ENCODE results near the gene TBRG1.

DNA sequence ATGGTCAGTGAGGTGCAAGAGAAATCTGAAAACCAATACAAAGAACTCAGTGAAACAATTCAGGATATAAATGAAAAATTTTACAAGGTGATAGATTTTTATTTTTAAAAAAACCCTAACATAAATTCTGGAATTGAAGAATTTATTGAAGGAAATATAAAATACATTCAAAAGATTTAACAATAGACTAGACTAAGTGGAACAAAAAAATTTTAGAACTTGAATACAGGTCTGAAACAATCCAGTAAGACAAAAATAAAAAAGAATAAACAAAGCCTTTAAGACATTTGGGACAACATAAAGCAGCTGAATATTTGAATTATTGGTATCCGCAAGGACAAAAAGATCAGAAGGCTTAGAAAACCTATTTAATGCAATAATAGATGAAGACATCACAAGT, 59.8 kb downstream of the TBRG1 start:
- TF ChIP-seq POLR2A (IDR thresholded peaks at IDR 0.05) (no peak), POLR2AphosphoS5 (IDR thresholded peaks at IDR 0.05) (no peak)
- TF ChIP-seq, protein P1, sequence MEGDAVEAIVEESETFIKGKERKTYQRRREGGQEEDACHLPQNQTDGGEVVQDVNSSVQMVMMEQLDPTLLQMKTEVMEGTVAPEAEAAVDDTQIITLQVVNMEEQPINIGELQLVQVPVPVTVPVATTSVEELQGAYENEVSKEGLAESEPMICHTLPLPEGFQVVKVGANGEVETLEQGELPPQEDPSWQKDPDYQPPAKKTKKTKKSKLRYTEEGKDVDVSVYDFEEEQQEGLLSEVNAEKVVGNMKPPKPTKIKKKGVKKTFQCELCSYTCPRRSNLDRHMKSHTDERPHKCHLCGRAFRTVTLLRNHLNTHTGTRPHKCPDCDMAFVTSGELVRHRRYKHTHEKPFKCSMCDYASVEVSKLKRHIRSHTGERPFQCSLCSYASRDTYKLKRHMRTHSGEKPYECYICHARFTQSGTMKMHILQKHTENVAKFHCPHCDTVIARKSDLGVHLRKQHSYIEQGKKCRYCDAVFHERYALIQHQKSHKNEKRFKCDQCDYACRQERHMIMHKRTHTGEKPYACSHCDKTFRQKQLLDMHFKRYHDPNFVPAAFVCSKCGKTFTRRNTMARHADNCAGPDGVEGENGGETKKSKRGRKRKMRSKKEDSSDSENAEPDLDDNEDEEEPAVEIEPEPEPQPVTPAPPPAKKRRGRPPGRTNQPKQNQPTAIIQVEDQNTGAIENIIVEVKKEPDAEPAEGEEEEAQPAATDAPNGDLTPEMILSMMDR (IDR thresholded peaks at IDR 0.05), result no peak

Data from breast epithelium (tissue), 3 donors.